ENCODE results near the gene IWS1.
A peak's percentile ranks its signal among the peaks of the same experiment; 100 is the strongest.

Gene IWS1

GRCh38 chr2:127486247-127487058 lies 39.8 kb downstream of the IWS1 start:
- TF ChIP-seq CTCF (IDR thresholded peaks at IDR 0.05) = no peak
- Histone ChIP-seq H3K27ac (peak overlapping the region; percentile 63), H3K36me3 (peaks cover 98% of the 10 kb centered on the region), H3K4me1 (ENCODE audit: control insufficient read depth in 1 of 2, insufficient read depth in 1 of 2, low read depth in 1 of 2, low read length in 1 of 2) (peaks cover 17 to 19% of the 10 kb centered on the region in 2 experiments), H3K4me3 (ENCODE audit: low read depth in 1 of 2, low read length in 1 of 2) (no peak overlapping the region), H3K9me3 (no peaks in the 10 kb centered on the region), H3K27me3 (no peaks in the 10 kb centered on the region)

- Histone ChIP-seq H3K36me3 (peaks cover 98% of the 10 kb centered on the region), H3K9me3 (no peaks in the 10 kb centered on the region), H3K27ac (peak overlapping the region; percentile 63), H3K4me1 (ENCODE audit: control insufficient read depth in 1 of 2, insufficient read depth in 1 of 2, low read depth in 1 of 2, low read length in 1 of 2) (peaks cover 17 to 19% of the 10 kb centered on the region in 2 experiments), H3K4me3 (ENCODE audit: low read depth in 1 of 2, low read length in 1 of 2) (no peak overlapping the region), H3K27me3 (no peaks in the 10 kb centered on the region)
- TF ChIP-seq CTCF (IDR thresholded peaks at IDR 0.05) = no peak
Measured at GRCh38 chr2:127485694-127486071, 40.6 kb downstream of the IWS1 start.

- Histone ChIP-seq H3K36me3 (peaks cover 98% of the 10 kb centered on the region), H3K4me1 (ENCODE audit: control insufficient read depth in 1 of 2, insufficient read depth in 1 of 2, low read depth in 1 of 2, low read length in 1 of 2) (peaks cover 17 to 19% of the 10 kb centered on the region in 2 experiments), H3K4me3 (ENCODE audit: low read depth in 1 of 2, low read length in 1 of 2) (no peak overlapping the region), H3K9me3 (no peaks in the 10 kb centered on the region), H3K27me3 (no peaks in the 10 kb centered on the region), H3K27ac (peak overlapping the region; percentile 63)
- TF ChIP-seq CTCF (IDR thresholded peaks at IDR 0.05) = no peak
Measured at GRCh38 chr2:127485051-127485693, 41.1 kb downstream of the IWS1 start.

GRCh38 chr2:127482031-127482430 lies 44.3 kb downstream of the IWS1 start:
- Histone ChIP-seq H3K9me3 (no peaks in the 10 kb centered on the region), H3K27ac (no peak overlapping the region), H3K4me3 (ENCODE audit: low read depth in 1 of 2, low read length in 1 of 2) (no peak overlapping the region), H3K36me3 (peaks cover 71% of the 10 kb centered on the region), H3K4me1 (ENCODE audit: control insufficient read depth in 1 of 2, insufficient read depth in 1 of 2, low read depth in 1 of 2, low read length in 1 of 2) (peaks cover 17% of the 10 kb centered on the region in 2 experiments), H3K27me3 (no peaks in the 10 kb centered on the region)
- TF ChIP-seq CTCF (IDR thresholded peaks at IDR 0.05) = no peak

GRCh38 chr2:127479866-127480743 lies 46.2 kb downstream of the IWS1 start:
- peaks cover 52% of the 10 kb centered on the region for H3K36me3 ChIP-seq
- H3K9me3 ChIP-seq = no peaks in the 10 kb centered on the region
- no peak for TF ChIP-seq CTCF (IDR thresholded peaks at IDR 0.05)

More at GRCh38 chr2:127479866-127480743, 46.2 kb downstream of the IWS1 start:
- Histone ChIP-seq H3K27me3 (no peaks in the 10 kb centered on the region), H3K4me1 (ENCODE audit: control insufficient read depth in 1 of 2, insufficient read depth in 1 of 2, low read depth in 1 of 2, low read length in 1 of 2) (no peaks in the 10 kb centered on the region), H3K4me3 (ENCODE audit: low read depth in 1 of 2, low read length in 1 of 2) (no peak overlapping the region), H3K27ac (no peak overlapping the region)

Measured in neutrophil (primary cell).